Spleen (tissue), 11 donors: ENCODE results near the gene ZNF296. TPM values are rescaled to one million over a fixed set of nuclear protein-coding genes. Genes with fewer than 3 reads are reported as not detected.

Source experiments
- DNase-seq: peaks from one replicate; pipeline ENCODE4 v3.0.0-alpha.2; 2020
- H3K27ac ChIP-seq, 8 donors: fragments of 200-600 bp; sonication (generic) in 7 of 8; 1 replicate in 4 of 8; 2 replicates in 4 of 8; pipeline versions ENCODE4 v1.5.0 to v1.8.0; 2016 to 2021; ENCODE audit warnings: inconsistent platforms in 4 of 8, mild to moderate bottlenecking in 4 of 8, moderate library complexity in 1 of 8
- H3K27me3 ChIP-seq, 7 donors: fragments of 200-600 bp; sonication (generic) in 6 of 7; replicated peaks in 1 of 7; 1 replicate in 4 of 7; 2 replicates in 3 of 7; pipeline versions ENCODE4 v1.5.0 to v1.8.0; 2016 to 2021; ENCODE audit warnings: inconsistent platforms in 3 of 7, mild to moderate bottlenecking in 1 of 7
- H3K36me3 ChIP-seq, 6 donors: fragments of 200-600 bp; sonication (generic) in 5 of 6; 1 replicate in 4 of 6; 2 replicates in 2 of 6; pipeline versions ENCODE4 v1.5.0 to v1.8.0; 2016 to 2021; ENCODE audit warnings: inconsistent platforms in 2 of 6
- H3K4me1 ChIP-seq, 6 donors: fragments of 200-600 bp; sonication (generic) in 5 of 6; 1 replicate in 3 of 6; 2 replicates in 3 of 6; pipeline versions ENCODE4 v1.5.0 to v1.8.0; 2016 to 2021; ENCODE audit warnings: inconsistent platforms in 3 of 6
- H3K4me3 ChIP-seq, 8 donors: fragments of 200-600 bp; sonication (generic) in 7 of 8; 1 replicate in 4 of 8; 2 replicates in 4 of 8; pipeline versions ENCODE4 v1.5.0 to v1.8.0; 2016 to 2021; ENCODE audit warnings: inconsistent platforms in 4 of 8, mild to moderate bottlenecking in 4 of 8, moderate library complexity in 2 of 8
- H3K9me3 ChIP-seq, 8 donors: fragments of 200-600 bp; sonication (generic) in 7 of 8; 1 replicate in 4 of 8; 2 replicates in 4 of 8; pipeline versions ENCODE4 v1.5.0 to v1.8.0; 2016 to 2021; ENCODE audit warnings: inconsistent platforms in 4 of 8
- CTCF ChIP-seq, 11 experiments: fragments of 200-600 bp in 7 of 11; fragments of 450-650 bp in 4 of 11; sonication (generic) in 4 of 11; IDR thresholded peaks in 8 of 11; conservative IDR thresholded peaks in 3 of 11; 1 replicate in 7 of 11; 2 replicates in 4 of 11; pipeline versions ENCODE4 v1.4.0 to v1.8.0; 2016 to 2021; ENCODE audit warnings: antibody characterized with exemption in 11 of 11, inconsistent platforms in 4 of 11, mild to moderate bottlenecking in 1 of 11
- POLR2A ChIP-seq, 3 donors: fragments of 450-650 bp; IDR thresholded peaks; one replicate each; pipeline ENCODE4 v1.5.1; 2017; ENCODE audit warnings: antibody characterized with exemption in 3 of 3, mild to moderate bottlenecking in 1 of 3
- POLR2AphosphoS5 ChIP-seq, 3 donors: sonication (generic); formaldehyde crosslinking; IDR thresholded peaks; one replicate each; pipeline ENCODE4 v1.5.1; 2017; ENCODE audit warnings: antibody characterized with exemption in 3 of 3
- WGBS, 5 donors: extraction: QIAGEN DNeasy Blood & Tissue Kit in 3 of 5; methylation state at CpG; one replicate each; pipeline versions ENCODE4 v1.1.5 to v1.1.7; 2013 to 2018; 5-methylcytosine and 5-hydroxymethylcytosine counted together
- intact Hi-C: fragments of 100-400 bp; cut with DNase I; formaldehyde crosslinking; loops from one replicate; pipeline ENCODE4 v1.15.0; 2023; ENCODE audit warnings: low total_unique reads
- polyA plus RNA-seq, 3 donors: library from polyadenylated mRNA; stranded (reverse); fragments of 200-250 nt; gene quantifications; one replicate each; pipeline ENCODE4 v1.2.1, GENCODE V29; 2013
- total RNA-seq, 7 donors: library from RNA; depleted of rRNA in 3 of 7; stranded (reverse); fragments of >200 nt in 3 of 7; fragmentation: NEBNext Ultra II Directional in 4 of 7; extraction: Animal tissue kit (Norgen Biotek cat#: 25700) in 4 of 7; gene quantifications; one replicate each; pipeline versions ENCODE4 v1.1.0 to v1.2.1, GENCODE V29; 2016 to 2021
- donor health status: healthy with polysubstance abuse.
- donor health status: DM: no; HTN: no; CAD: no; lungs with moderate emphysema.
- donor health status: DM: no; HTN: no; CAD: no.
- donor health status: Bipolar disorder and iron deficiency.
- donor health status: healthy.
- donor health status: DM: no; HTN: no; CAD: no.
- donor health status: DM: yes; HTN: yes; CAD: no.

Gene ZNF296
- total and polyA plus RNA-seq, 10 donors, result 3.9 to 11.9 (median 7.4) TPM

GRCh38 chr19:45070861-45071544 lies 5.3 kb downstream of the ZNF296 start:
- WGBS, 5 donors, result 85 to 96% (median 90%) methylated on average over 14 to 19 of the region's 19 CpGs
- no peak overlapping the region for H3K4me3 ChIP-seq
- intact Hi-C loops, result no loop called here
- no peak overlapping the region for H3K27ac ChIP-seq
- peaks cover 0 to 31% (median 17%) of the 10 kb centered on the region in 6 donors for H3K4me1 ChIP-seq
- DNase-seq, result no peak
- peaks cover 3 to 86% (median 69%) of the 10 kb centered on the region in 6 donors for H3K36me3 ChIP-seq
- TF ChIP-seq POLR2AphosphoS5 (IDR thresholded peaks at IDR 0.05), result peak; percentile 4 to 74 (median 43)
- no peak for TF ChIP-seq POLR2A (IDR thresholded peaks at IDR 0.05)
- TF ChIP-seq CTCF (IDR thresholded peaks at IDR 0.05 in 8 of 11, conservative IDR thresholded peaks at IDR 0.05 in 3 of 11), result no peak
- H3K27me3 ChIP-seq, result no peaks in the 10 kb centered on the region
- H3K9me3 ChIP-seq, result no peaks in the 10 kb centered on the region

- H3K4me3 ChIP-seq, result no peak overlapping the region
- no peak for DNase-seq
- H3K4me1 ChIP-seq, result peaks cover 0 to 24% (median 13%) of the 10 kb centered on the region in 6 donors
- H3K9me3 ChIP-seq, result no peaks in the 10 kb centered on the region
- H3K36me3 ChIP-seq, result peaks cover 3 to 93% (median 76%) of the 10 kb centered on the region in 6 donors
- TF ChIP-seq POLR2AphosphoS5 (IDR thresholded peaks at IDR 0.05) (no peak), POLR2A (IDR thresholded peaks at IDR 0.05) (no peak), CTCF (IDR thresholded peaks at IDR 0.05 in 8 of 11, conservative IDR thresholded peaks at IDR 0.05 in 3 of 11) (no peak)
- H3K27ac ChIP-seq, result peak overlapping the region in 1 of 8 donors; percentile 17
- intact Hi-C loops, result no loop called here
- no peaks in the 10 kb centered on the region for H3K27me3 ChIP-seq
- 79 to 93% (median 89%) methylated on average over 4 to 6 of the region's 6 CpGs for WGBS, 5 donors
Measured at GRCh38 chr19:45070214-45070613, 6.1 kb downstream of the ZNF296 start.

GRCh38 chr19:45069056-45069455 lies 7.2 kb downstream of the ZNF296 start:
- Histone ChIP-seq H3K27ac (peak overlapping the region in 1 of 8 donors; percentile 17), H3K4me3 (no peak overlapping the region), H3K4me1 (peaks cover 0 to 12% (median 1%) of the 10 kb centered on the region in 6 donors), H3K27me3 (no peaks in the 10 kb centered on the region), H3K9me3 (no peaks in the 10 kb centered on the region), H3K36me3 (peaks cover 6 to 100% (median 88%) of the 10 kb centered on the region in 6 donors)
- 75 to 82% (median 79%) methylated on average over 13 of the region's 13 CpGs for WGBS, 5 donors
- intact Hi-C loops, result no loop called here
- DNase-seq, result no peak
- TF ChIP-seq POLR2AphosphoS5 (IDR thresholded peaks at IDR 0.05) (peak in 2 of 3 donors; percentile 42 to 63), CTCF (IDR thresholded peaks at IDR 0.05 in 8 of 11, conservative IDR thresholded peaks at IDR 0.05 in 3 of 11) (no peak)

GRCh38 chr19:45068041-45068440 lies 8.2 kb downstream of the ZNF296 start:
- Histone ChIP-seq H3K36me3 (peaks cover 9 to 100% (median 98%) of the 10 kb centered on the region in 6 donors), H3K4me3 (no peak overlapping the region), H3K27me3 (no peaks in the 10 kb centered on the region), H3K27ac (no peak overlapping the region), H3K9me3 (no peaks in the 10 kb centered on the region), H3K4me1 (peaks cover 0 to 3% (median 0%) of the 10 kb centered on the region in 6 donors)
- DNase-seq, result no peak
- intact Hi-C loops, result no loop called here
- no peak for TF ChIP-seq POLR2AphosphoS5 (IDR thresholded peaks at IDR 0.05)
- TF ChIP-seq CTCF (IDR thresholded peaks at IDR 0.05 in 8 of 11, conservative IDR thresholded peaks at IDR 0.05 in 3 of 11), result no peak
- no peak for TF ChIP-seq POLR2A (IDR thresholded peaks at IDR 0.05)
- 63 to 93% (median 90%) methylated on average over 3 to 8 of the region's 10 CpGs for WGBS, 5 donors
